Hepatocyte (in vitro differentiated cells): Measurements from ENCODE around the gene SCN2A. TPM values are rescaled to one million over a fixed set of nuclear protein-coding genes. Genes with fewer than 3 reads are reported as not detected.

ENCODE experiments used
- DNase-seq: peaks from one replicate; pipeline ENCODE4 v3.0.0-alpha.2; 2016; ENCODE audit warnings: low spot score
- H2AFZ ChIP-seq: fragments of 200-600 bp; sonication (generic); 2 replicates; pipeline ENCODE4 v1.6.0; 2016; ENCODE audit warnings: antibody characterized with exemption, mild to moderate bottlenecking
- H3K27ac ChIP-seq: fragments of 200-600 bp; sonication (generic); 2 replicates; pipeline ENCODE4 v1.5.1; 2016; ENCODE audit warnings: mild to moderate bottlenecking
- H3K27me3 ChIP-seq: fragments of 200-600 bp; sonication (generic); 2 replicates; pipeline ENCODE4 v1.6.1; 2016
- H3K36me3 ChIP-seq: fragments of 200-600 bp; sonication (generic); replicated peaks from 2 replicates; pipeline ENCODE4 v1.5.1; 2016; ENCODE audit warnings: low read depth; ENCODE audit not compliant: insufficient read depth
- H3K4me1 ChIP-seq: fragments of 200-600 bp; sonication (generic); 2 replicates; pipeline ENCODE4 v1.5.1; 2016; ENCODE audit warnings: mild to moderate bottlenecking, moderate library complexity; ENCODE audit not compliant: insufficient read depth
- H3K4me2 ChIP-seq: fragments of 200-600 bp; sonication (generic); 2 replicates; pipeline ENCODE4 v1.6.0; 2016
- H3K4me3 ChIP-seq: fragments of 200-600 bp; sonication (generic); 2 replicates; pipeline ENCODE4 v1.5.1; 2016; ENCODE audit warnings: mild to moderate bottlenecking
- H3K79me2 ChIP-seq: fragments of 200-600 bp; sonication (generic); 2 replicates; pipeline ENCODE4 v1.6.0; 2017; ENCODE audit warnings: mild to moderate bottlenecking
- H3K9me2 ChIP-seq: fragments of 200-600 bp; sonication (generic); replicated peaks from 2 replicates; pipeline ENCODE4 v1.6.0; 2017; ENCODE audit warnings: mild to moderate bottlenecking; ENCODE audit not compliant: insufficient read depth
- H3K9me3 ChIP-seq: fragments of 200-600 bp; sonication (generic); 2 replicates; pipeline ENCODE4 v1.5.1; 2016; ENCODE audit warnings: low read depth, mild to moderate bottlenecking
- H4K20me1 ChIP-seq: fragments of 200-600 bp; sonication (generic); 2 replicates; pipeline ENCODE4 v1.6.0; 2016; ENCODE audit warnings: mild to moderate bottlenecking; ENCODE audit not compliant: insufficient read depth, poor library complexity, severe bottlenecking
- EZH2 ChIP-seq: fragments of 200-600 bp; sonication (generic); IDR thresholded peaks from 2 replicates; pipeline ENCODE4 v1.6.1; 2016; ENCODE audit warnings: antibody characterized with exemption, mild to moderate bottlenecking, borderline replicate concordance
- EZH2phosphoT487 ChIP-seq: fragments of 200-600 bp; sonication (generic); IDR thresholded peaks from one replicate; pipeline ENCODE4 v1.6.1; 2018; ENCODE audit warnings: antibody characterized with exemption, mild to moderate bottlenecking, low read depth, moderate library complexity; ENCODE audit not compliant: unreplicated experiment, severe bottlenecking
- WGBS: methylation state at CpG from one replicate; pipeline ENCODE4 v1.1.6; 2016; ENCODE audit warnings: low lambda C conversion rate; ENCODE audit errors: missing lambda C conversion rate; 5-methylcytosine and 5-hydroxymethylcytosine counted together
- polyA plus RNA-seq: library from polyadenylated mRNA; unstranded; fragments of >200 nt; fragmentation: Nextera tagmentation; extraction: Ambion mirVana; gene quantifications from 2 replicates; pipeline ENCODE4 v1.2.1, GENCODE V29; 2016
- total RNA-seq: library from RNA; depleted of rRNA; stranded (reverse); fragments of >200 nt; gene quantifications from 2 replicates; pipeline ENCODE4 v1.2.3, GENCODE V29; 2014
- TF ChIP-seq, protein P1 (sequence below): fragments of 200-600 bp; sonication (generic); IDR thresholded peaks from 2 replicates; pipeline ENCODE4 v1.5.1; 2016; ENCODE audit warnings: antibody characterized with exemption, mild to moderate bottlenecking; ENCODE audit not compliant: poor library complexity

Gene SCN2A
- total and polyA plus RNA-seq, 2 experiments from 2014 or later: 0.86 to 2.9 TPM

GRCh38 chr2:165281387-165281786 lies 42.2 kb downstream of the SCN2A start:
- Histone ChIP-seq H3K27ac (no peak overlapping the region), H3K9me3 (no peaks in the 10 kb centered on the region), H3K4me1 (no peaks in the 10 kb centered on the region), H3K9me2 (no peaks in the 10 kb centered on the region), H3K79me2 (no peaks in the 10 kb centered on the region), H3K4me3 (no peak overlapping the region), H4K20me1 (no peaks in the 10 kb centered on the region), H3K27me3 (no peaks in the 10 kb centered on the region), H2AFZ (no peak overlapping the region), H3K4me2 (no peak overlapping the region), H3K36me3 (no peaks in the 10 kb centered on the region)
- WGBS: 90% methylated on average over 4 of the region's 4 CpGs
- DNase-seq: no peak
- TF ChIP-seq, protein P1, sequence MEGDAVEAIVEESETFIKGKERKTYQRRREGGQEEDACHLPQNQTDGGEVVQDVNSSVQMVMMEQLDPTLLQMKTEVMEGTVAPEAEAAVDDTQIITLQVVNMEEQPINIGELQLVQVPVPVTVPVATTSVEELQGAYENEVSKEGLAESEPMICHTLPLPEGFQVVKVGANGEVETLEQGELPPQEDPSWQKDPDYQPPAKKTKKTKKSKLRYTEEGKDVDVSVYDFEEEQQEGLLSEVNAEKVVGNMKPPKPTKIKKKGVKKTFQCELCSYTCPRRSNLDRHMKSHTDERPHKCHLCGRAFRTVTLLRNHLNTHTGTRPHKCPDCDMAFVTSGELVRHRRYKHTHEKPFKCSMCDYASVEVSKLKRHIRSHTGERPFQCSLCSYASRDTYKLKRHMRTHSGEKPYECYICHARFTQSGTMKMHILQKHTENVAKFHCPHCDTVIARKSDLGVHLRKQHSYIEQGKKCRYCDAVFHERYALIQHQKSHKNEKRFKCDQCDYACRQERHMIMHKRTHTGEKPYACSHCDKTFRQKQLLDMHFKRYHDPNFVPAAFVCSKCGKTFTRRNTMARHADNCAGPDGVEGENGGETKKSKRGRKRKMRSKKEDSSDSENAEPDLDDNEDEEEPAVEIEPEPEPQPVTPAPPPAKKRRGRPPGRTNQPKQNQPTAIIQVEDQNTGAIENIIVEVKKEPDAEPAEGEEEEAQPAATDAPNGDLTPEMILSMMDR: no peak
- no peak for TF ChIP-seq EZH2
- TF ChIP-seq EZH2phosphoT487: no peak

DNA sequence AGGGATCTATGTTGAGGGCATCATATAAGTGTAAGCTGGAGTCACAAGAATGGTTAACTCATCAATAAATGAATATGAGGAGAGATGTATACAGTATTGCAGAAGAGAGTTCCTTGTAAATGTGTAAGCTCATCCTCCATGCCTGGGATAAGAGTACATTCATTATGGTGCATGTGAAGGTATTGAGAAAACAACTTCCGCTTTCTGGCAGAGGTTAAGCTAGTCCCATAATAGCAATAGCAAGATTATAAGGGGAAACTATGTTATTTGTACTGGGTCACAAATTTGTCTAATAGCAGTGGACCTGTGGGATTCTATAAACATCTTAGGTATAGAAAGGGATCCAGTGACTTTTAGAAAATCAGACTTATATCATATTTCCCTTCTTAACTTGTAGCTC lies 44.1 kb downstream of the SCN2A start:
- 87% methylated on average over 1 of the region's 1 CpG for WGBS
- TF ChIP-seq EZH2phosphoT487 (no peak), EZH2 (no peak)
- TF ChIP-seq, protein P1: no peak
- no peak for DNase-seq
- H3K79me2 ChIP-seq: no peaks in the 10 kb centered on the region
- H3K36me3 ChIP-seq: no peaks in the 10 kb centered on the region
- H3K4me3 ChIP-seq: no peak overlapping the region
- H4K20me1 ChIP-seq: no peaks in the 10 kb centered on the region
- H3K9me2 ChIP-seq: no peaks in the 10 kb centered on the region
- no peak overlapping the region for H3K27ac ChIP-seq
- H3K9me3 ChIP-seq: no peaks in the 10 kb centered on the region
- H2AFZ ChIP-seq: no peak overlapping the region
- H3K4me2 ChIP-seq: no peak overlapping the region
- no peaks in the 10 kb centered on the region for H3K4me1 ChIP-seq
- no peaks in the 10 kb centered on the region for H3K27me3 ChIP-seq

DNA sequence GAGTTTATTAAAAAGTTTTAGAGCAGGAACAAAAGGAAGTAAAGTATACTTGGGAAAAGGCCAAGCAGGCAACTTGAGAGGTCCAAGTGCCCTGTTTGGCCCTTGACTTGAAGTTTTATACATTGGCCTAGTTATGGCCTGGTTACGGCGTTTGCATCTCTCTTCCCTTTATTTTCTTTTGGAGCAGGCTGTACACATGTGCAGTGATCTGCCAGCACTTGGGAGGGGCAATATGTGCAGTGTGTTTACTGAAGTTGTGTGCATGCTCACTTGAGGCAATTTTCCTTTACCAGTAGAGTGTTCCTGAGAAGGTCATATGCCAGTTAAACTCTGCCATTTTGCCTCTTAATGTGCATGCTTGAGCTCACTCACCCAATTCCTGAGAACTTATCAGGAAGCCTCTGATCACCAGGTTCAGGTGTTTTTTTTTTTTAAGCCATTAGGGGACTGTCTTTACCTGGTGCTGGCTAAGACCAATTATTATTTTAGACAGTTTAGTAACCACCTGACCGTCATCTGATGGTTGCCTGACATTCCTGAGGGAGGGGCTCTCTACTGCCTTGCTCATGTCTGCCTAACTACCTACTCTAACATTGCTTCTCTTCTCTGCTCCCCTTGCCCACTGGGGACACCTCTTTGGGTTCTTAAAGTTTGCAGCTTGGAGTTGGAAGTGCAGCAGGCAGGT lies 48.0 kb downstream of the SCN2A start:
- H3K36me3 ChIP-seq: no peaks in the 10 kb centered on the region
- H3K4me1 ChIP-seq: no peaks in the 10 kb centered on the region
- H3K9me3 ChIP-seq: no peaks in the 10 kb centered on the region
- no peak overlapping the region for H3K4me2 ChIP-seq
- H3K27me3 ChIP-seq: no peaks in the 10 kb centered on the region
- H3K27ac ChIP-seq: no peak overlapping the region
- TF ChIP-seq, protein P1: no peak
- no peak for TF ChIP-seq EZH2
- TF ChIP-seq EZH2phosphoT487: no peak
- WGBS: 75% methylated on average over 3 of the region's 3 CpGs
- H4K20me1 ChIP-seq: no peaks in the 10 kb centered on the region
- no peaks in the 10 kb centered on the region for H3K79me2 ChIP-seq
- no peak for DNase-seq
- H2AFZ ChIP-seq: no peak overlapping the region
- no peaks in the 10 kb centered on the region for H3K9me2 ChIP-seq
- H3K4me3 ChIP-seq: no peak overlapping the region
